GM23338 (cell line): Measurements from ENCODE around the gene SCRT2. TPM values are rescaled to one million over a fixed set of nuclear protein-coding genes. Genes with fewer than 3 reads are reported as not detected.

ENCODE experiments used
- ATAC-seq: fragments of 200-7000 bp; cut with Tn5 transposase; 3 replicates; pipeline ENCODE4 v1.9.1; 2020
- DNase-seq: peaks from one replicate; pipeline ENCODE4 v3.0.0-alpha.2; 2015; ENCODE audit warnings: low spot score
- H2AFZ ChIP-seq: fragments of 200-600 bp; sonication (generic); 2 replicates; pipeline ENCODE4 v1.8.0; 2016; ENCODE audit warnings: antibody characterized with exemption, mild to moderate bottlenecking, moderate library complexity
- H3F3A ChIP-seq: fragments of 200-600 bp; sonication (generic); replicated peaks from 2 replicates; pipeline ENCODE4 v1.8.0; 2017; ENCODE audit warnings: antibody characterized with exemption, mixed run types, low read depth
- H3K27ac ChIP-seq: fragments of 200-600 bp; sonication (generic); 2 replicates; pipeline ENCODE4 v1.6.1; 2016; ENCODE audit warnings: low read depth
- H3K27me3 ChIP-seq: fragments of 200-600 bp; sonication (generic); 2 replicates; pipeline ENCODE4 v1.8.0; 2016; ENCODE audit warnings: mild to moderate bottlenecking, mixed run types, moderate library complexity; ENCODE audit not compliant: insufficient read depth
- H3K36me3 ChIP-seq: fragments of 200-600 bp; sonication (generic); 2 replicates; pipeline ENCODE4 v1.8.0; 2016; ENCODE audit warnings: mild to moderate bottlenecking; ENCODE audit not compliant: insufficient read depth
- H3K4me1 ChIP-seq: fragments of 200-600 bp; sonication (generic); 2 replicates; pipeline ENCODE4 v1.8.0; 2016; ENCODE audit warnings: mild to moderate bottlenecking, moderate library complexity; ENCODE audit not compliant: insufficient read depth
- H3K4me2 ChIP-seq: fragments of 200-600 bp; sonication (generic); 2 replicates; pipeline ENCODE4 v1.7.1; 2017; ENCODE audit warnings: mixed run types
- H3K4me3 ChIP-seq: fragments of 200-600 bp; sonication (generic); 2 replicates; pipeline ENCODE4 v1.6.1; 2016; ENCODE audit warnings: mixed run types
- H3K79me2 ChIP-seq: fragments of 200-600 bp; sonication (generic); replicated peaks from 2 replicates; pipeline ENCODE4 v1.8.0; 2017; ENCODE audit warnings: mild to moderate bottlenecking; ENCODE audit not compliant: insufficient read depth
- H3K9me2 ChIP-seq: fragments of 200-600 bp; sonication (generic); 2 replicates; pipeline ENCODE4 v1.8.0; 2017; ENCODE audit not compliant: insufficient read depth
- H4K20me1 ChIP-seq: fragments of 200-600 bp; sonication (generic); replicated peaks from 2 replicates; pipeline ENCODE4 v1.8.0; 2017; ENCODE audit warnings: mild to moderate bottlenecking; ENCODE audit not compliant: insufficient read depth
- H3K27ac Mint-ChIP-seq: 2 replicates; pipeline ENCODE4 v1.8.0; 2020; ENCODE audit warnings: inconsistent platforms, mild to moderate bottlenecking, moderate library complexity, mixed read lengths
- H3K27me3 Mint-ChIP-seq: 3 replicates; pipeline ENCODE4 v1.8.0; 2022; ENCODE audit warnings: low read depth, mild to moderate bottlenecking, moderate library complexity, mixed read lengths, inconsistent platforms; ENCODE audit not compliant: insufficient read depth, poor library complexity
- H3K36me3 Mint-ChIP-seq: 3 replicates; pipeline ENCODE4 v1.8.0; 2021; ENCODE audit warnings: low read depth, mild to moderate bottlenecking, inconsistent platforms, moderate library complexity, mixed read lengths
- H3K4me1 Mint-ChIP-seq: 3 replicates; pipeline ENCODE4 v1.8.0; 2020; ENCODE audit warnings: mild to moderate bottlenecking, inconsistent platforms, mixed read lengths
- H3K4me3 Mint-ChIP-seq: 3 replicates; pipeline ENCODE4 v1.8.0; 2021; ENCODE audit warnings: moderate library complexity, mild to moderate bottlenecking, inconsistent platforms, mixed read lengths
- H3K9me3 Mint-ChIP-seq: 3 replicates; pipeline ENCODE4 v1.8.0; 2020; ENCODE audit warnings: moderate library complexity, mild to moderate bottlenecking, inconsistent platforms, mixed read lengths
- EZH2phosphoT487 ChIP-seq: fragments of 200-600 bp; sonication (generic); IDR thresholded peaks from one replicate; pipeline ENCODE4 v1.8.1; 2018; ENCODE audit warnings: antibody characterized with exemption; ENCODE audit not compliant: unreplicated experiment
- JUNB ChIP-seq: IDR thresholded peaks from one replicate; pipeline ENCODE4 v1.6.1; 2016; ENCODE audit warnings: antibody characterized with exemption; ENCODE audit not compliant: unreplicated experiment
- POLR2AphosphoS5 ChIP-seq: IDR thresholded peaks from 2 replicates; pipeline ENCODE4 v1.6.1; 2016; ENCODE audit warnings: antibody characterized with exemption, low read depth
- STAT1 ChIP-seq: IDR thresholded peaks from one replicate; pipeline ENCODE4 v1.6.1; 2016; ENCODE audit warnings: antibody characterized with exemption; ENCODE audit not compliant: unreplicated experiment
- ZNF331 ChIP-seq: fragments of 250-450 bp; sonication (Bioruptor Pico); IDR thresholded peaks from 2 replicates; pipeline ENCODE4 v1.5.0; 2020; ENCODE audit warnings: low read depth, mild to moderate bottlenecking, moderate library complexity
- polyA plus RNA-seq: library from polyadenylated mRNA; unstranded; fragments of >200 nt; fragmentation: Nextera tagmentation; extraction: Ambion mirVana; gene quantifications from 2 replicates; pipeline ENCODE4 v1.2.1, GENCODE V29; 2016
- total RNA-seq: library from RNA; depleted of rRNA; stranded (reverse); fragments of >200 nt; shearing (Covaris generic); gene quantifications from 2 replicates; pipeline ENCODE4 v1.2.3, GENCODE V29; 2014
- TF ChIP-seq, protein P1 (sequence below): fragments of 250-450 bp; sonication (Bioruptor Pico); IDR thresholded peaks from 2 replicates; pipeline ENCODE4 v1.5.0; 2020; ENCODE audit warnings: mild to moderate bottlenecking, moderate library complexity
- TF ChIP-seq, protein P2 (sequence below), 2 experiments: fragments of 200-600 bp in 1 of 2; sonication (generic) in 1 of 2; conservative IDR thresholded peaks; 2 replicates each; pipeline versions ENCODE4 v1.5.1 to v1.6.1; 2016 to 2017; ENCODE audit warnings: antibody characterized with exemption in 2 of 2, low read depth in 2 of 2, mild to moderate bottlenecking in 2 of 2, moderate library complexity in 1 of 2

SCRT2 gene
- total and polyA plus RNA-seq, 2 experiments from 2014 or later: 0.31 TPM; not detected in 1

DNA sequence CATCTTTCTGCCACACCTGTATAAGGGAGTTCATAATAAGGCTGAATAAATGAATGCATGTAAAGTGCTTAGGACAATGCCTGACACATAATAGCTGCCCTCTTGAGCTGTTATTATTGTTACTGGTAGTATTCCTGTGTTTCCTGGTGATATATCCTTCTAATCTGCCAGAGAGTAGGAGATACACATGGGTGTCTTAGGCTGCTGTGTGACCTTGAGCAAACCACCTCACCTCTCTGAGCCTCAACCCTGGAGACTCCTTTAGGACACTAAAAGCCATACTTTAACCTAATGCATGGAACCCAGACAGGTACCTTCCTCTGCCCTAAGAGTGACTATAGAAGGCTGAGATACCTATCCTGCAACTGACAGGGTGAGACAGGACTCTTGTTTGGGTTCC is 7.6 kb downstream of the SCRT2 start (continued):
- TF ChIP-seq, protein P1, sequence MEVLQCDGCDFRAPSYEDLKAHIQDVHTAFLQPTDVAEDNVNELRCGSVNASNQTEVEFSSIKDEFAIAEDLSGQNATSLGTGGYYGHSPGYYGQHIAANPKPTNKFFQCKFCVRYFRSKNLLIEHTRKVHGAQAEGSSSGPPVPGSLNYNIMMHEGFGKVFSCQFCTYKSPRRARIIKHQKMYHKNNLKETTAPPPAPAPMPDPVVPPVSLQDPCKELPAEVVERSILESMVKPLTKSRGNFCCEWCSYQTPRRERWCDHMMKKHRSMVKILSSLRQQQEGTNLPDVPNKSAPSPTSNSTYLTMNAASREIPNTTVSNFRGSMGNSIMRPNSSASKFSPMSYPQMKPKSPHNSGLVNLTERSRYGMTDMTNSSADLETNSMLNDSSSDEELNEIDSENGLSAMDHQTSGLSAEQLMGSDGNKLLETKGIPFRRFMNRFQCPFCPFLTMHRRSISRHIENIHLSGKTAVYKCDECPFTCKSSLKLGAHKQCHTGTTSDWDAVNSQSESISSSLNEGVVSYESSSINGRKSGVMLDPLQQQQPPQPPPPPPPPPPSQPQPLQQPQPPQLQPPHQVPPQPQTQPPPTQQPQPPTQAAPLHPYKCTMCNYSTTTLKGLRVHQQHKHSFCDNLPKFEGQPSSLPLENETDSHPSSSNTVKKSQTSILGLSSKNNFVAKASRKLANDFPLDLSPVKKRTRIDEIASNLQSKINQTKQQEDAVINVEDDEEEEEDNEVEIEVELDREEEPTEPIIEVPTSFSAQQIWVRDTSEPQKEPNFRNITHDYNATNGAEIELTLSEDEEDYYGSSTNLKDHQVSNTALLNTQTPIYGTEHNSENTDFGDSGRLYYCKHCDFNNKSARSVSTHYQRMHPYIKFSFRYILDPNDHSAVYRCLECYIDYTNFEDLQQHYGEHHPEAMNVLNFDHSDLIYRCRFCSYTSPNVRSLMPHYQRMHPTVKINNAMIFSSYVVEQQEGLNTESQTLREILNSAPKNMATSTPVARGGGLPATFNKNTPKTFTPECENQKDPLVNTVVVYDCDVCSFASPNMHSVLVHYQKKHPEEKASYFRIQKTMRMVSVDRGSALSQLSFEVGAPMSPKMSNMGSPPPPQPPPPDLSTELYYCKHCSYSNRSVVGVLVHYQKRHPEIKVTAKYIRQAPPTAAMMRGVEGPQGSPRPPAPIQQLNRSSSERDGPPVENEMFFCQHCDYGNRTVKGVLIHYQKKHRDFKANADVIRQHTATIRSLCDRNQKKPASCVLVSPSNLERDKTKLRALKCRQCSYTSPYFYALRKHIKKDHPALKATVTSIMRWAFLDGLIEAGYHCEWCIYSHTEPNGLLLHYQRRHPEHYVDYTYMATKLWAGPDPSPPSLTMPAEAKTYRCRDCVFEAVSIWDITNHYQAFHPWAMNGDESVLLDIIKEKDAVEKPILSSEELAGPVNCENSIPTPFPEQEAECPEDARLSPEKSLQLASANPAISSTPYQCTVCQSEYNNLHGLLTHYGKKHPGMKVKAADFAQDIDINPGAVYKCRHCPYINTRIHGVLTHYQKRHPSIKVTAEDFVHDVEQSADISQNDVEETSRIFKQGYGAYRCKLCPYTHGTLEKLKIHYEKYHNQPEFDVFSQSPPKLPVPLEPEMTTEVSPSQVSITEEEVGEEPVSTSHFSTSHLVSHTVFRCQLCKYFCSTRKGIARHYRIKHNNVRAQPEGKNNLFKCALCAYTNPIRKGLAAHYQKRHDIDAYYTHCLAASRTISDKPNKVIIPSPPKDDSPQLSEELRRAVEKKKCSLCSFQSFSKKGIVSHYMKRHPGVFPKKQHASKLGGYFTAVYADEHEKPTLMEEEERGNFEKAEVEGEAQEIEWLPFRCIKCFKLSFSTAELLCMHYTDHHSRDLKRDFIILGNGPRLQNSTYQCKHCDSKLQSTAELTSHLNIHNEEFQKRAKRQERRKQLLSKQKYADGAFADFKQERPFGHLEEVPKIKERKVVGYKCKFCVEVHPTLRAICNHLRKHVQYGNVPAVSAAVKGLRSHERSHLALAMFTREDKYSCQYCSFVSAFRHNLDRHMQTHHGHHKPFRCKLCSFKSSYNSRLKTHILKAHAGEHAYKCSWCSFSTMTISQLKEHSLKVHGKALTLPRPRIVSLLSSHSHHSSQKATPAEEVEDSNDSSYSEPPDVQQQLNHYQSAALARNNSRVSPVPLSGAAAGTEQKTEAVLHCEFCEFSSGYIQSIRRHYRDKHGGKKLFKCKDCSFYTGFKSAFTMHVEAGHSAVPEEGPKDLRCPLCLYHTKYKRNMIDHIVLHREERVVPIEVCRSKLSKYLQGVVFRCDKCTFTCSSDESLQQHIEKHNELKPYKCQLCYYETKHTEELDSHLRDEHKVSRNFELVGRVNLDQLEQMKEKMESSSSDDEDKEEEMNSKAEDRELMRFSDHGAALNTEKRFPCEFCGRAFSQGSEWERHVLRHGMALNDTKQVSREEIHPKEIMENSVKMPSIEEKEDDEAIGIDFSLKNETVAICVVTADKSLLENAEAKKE (CRISPR knock-in tag): no peak
- TF ChIP-seq, protein P2, sequence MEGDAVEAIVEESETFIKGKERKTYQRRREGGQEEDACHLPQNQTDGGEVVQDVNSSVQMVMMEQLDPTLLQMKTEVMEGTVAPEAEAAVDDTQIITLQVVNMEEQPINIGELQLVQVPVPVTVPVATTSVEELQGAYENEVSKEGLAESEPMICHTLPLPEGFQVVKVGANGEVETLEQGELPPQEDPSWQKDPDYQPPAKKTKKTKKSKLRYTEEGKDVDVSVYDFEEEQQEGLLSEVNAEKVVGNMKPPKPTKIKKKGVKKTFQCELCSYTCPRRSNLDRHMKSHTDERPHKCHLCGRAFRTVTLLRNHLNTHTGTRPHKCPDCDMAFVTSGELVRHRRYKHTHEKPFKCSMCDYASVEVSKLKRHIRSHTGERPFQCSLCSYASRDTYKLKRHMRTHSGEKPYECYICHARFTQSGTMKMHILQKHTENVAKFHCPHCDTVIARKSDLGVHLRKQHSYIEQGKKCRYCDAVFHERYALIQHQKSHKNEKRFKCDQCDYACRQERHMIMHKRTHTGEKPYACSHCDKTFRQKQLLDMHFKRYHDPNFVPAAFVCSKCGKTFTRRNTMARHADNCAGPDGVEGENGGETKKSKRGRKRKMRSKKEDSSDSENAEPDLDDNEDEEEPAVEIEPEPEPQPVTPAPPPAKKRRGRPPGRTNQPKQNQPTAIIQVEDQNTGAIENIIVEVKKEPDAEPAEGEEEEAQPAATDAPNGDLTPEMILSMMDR (conservative IDR thresholded peaks at IDR 0.05; ENCODE audit: low read depth in 2 of 2): no peak
- TF ChIP-seq JUNB: no peak
- no peak for TF ChIP-seq ZNF331
- TF ChIP-seq POLR2AphosphoS5: no peak
- TF ChIP-seq EZH2phosphoT487: no peak
- TF ChIP-seq STAT1: no peak

DNA sequence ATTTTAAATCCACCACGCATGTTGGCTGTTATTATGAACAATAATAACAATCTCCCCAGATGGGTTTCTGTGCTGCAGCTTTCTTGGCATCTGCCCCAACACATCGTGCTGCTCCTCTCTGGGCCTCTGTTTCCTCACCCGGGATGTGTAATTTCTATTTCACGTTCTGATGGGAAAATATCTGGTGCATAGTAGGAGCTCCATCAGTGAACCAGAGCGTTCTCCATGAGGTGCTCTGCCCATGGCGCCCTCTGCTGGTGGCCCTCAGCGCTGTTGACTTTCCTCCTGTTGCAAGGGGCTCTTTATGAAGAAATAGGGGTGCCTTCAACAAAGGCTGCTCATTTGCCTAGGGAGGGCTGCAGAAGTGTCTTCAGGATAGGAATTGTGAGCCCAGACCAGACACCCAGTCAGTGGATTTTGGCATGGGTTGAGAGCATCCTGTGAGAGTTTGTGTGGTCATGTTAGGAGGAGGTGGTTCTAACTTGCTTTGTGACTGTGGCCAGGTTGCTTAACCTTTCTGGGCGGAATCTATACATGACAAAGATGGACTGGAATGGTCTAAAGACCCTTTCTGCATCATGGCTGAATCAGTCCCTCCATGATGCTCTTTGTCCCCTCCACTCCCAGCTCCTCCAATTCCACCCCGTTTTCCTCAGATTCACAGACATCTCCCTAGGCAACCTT is 8.1 kb downstream of the SCRT2 start:
- H3K27ac Mint-ChIP-seq: no peak overlapping the region
- peaks cover 68% of the 10 kb centered on the region for H3K4me1 Mint-ChIP-seq
- H3K79me2 ChIP-seq: no peaks in the 10 kb centered on the region
- ATAC-seq (peak; percentile 29), DNase-seq (peak; percentile 87)
- H3K36me3 Mint-ChIP-seq: no peaks in the 10 kb centered on the region
- no peak overlapping the region for H3K4me2 ChIP-seq
- H3K27ac ChIP-seq: no peak overlapping the region
- H3K27me3 ChIP-seq: peaks cover 36% of the 10 kb centered on the region
- no peak overlapping the region for H3K4me3 Mint-ChIP-seq
- H3K27me3 Mint-ChIP-seq: peaks cover 30% of the 10 kb centered on the region
- H2AFZ ChIP-seq: no peak overlapping the region
- no peaks in the 10 kb centered on the region; the same call in 1 of the 2 replicates for H3K36me3 ChIP-seq
- H3K9me2 ChIP-seq: no peaks in the 10 kb centered on the region
- no peaks in the 10 kb centered on the region for H4K20me1 ChIP-seq
- peaks cover 14% of the 10 kb centered on the region for H3F3A ChIP-seq
- 0 out of 3 replicates have a peak, but pooled peaks cover 3% of the 10 kb centered on the region for H3K9me3 Mint-ChIP-seq
- no peak overlapping the region for H3K4me3 ChIP-seq
- H3K4me1 ChIP-seq: peaks cover 37% of the 10 kb centered on the region
- TF ChIP-seq, protein P2 (conservative IDR thresholded peaks at IDR 0.05; ENCODE audit: low read depth in 2 of 2): peak; percentile 94 to 97
